Keratinocyte (primary cell): ENCODE data around the gene HLA-E. TPM values are rescaled to one million over a fixed set of nuclear protein-coding genes. Genes with fewer than 3 reads are reported as not detected.

ENCODE experiments used
- DNase-seq: peaks from one replicate; pipeline ENCODE4 v3.0.0-alpha.2; 2011; ENCODE audit warnings: low read depth, missing footprints, low spot score
- FAIRE-seq: peaks from 2 replicates; lab custom pipeline; 2011; peaks lifted over from hg19 to GRCh38; lab: Jason Lieb, UNC
- H2AFZ ChIP-seq: 2 replicates; pipeline ENCODE4 v1.6.0; 2012; ENCODE audit warnings: low read length, control low read depth, inconsistent platforms; ENCODE audit not compliant: control insufficient read depth
- H3K27ac ChIP-seq: 2 replicates; pipeline ENCODE4 v1.5.1; 2011; ENCODE audit warnings: low read length; ENCODE audit not compliant: control insufficient read depth, insufficient read depth
- H3K27me3 ChIP-seq: 3 replicates; pipeline ENCODE4 v1.6.0; 2011; ENCODE audit warnings: low read length; ENCODE audit not compliant: control insufficient read depth, insufficient read depth; ENCODE audit errors: extremely low read depth
- H3K36me3 ChIP-seq, 2 experiments: 2 replicates in 1 of 2; 3 replicates in 1 of 2; pipeline ENCODE4 v1.5.1; 2011; ENCODE audit warnings: low read length in 2 of 2, mild to moderate bottlenecking in 1 of 2; ENCODE audit not compliant: control insufficient read depth in 2 of 2, insufficient read depth in 2 of 2; ENCODE audit errors: extremely low read depth in 1 of 2
- H3K4me1 ChIP-seq: 3 replicates; pipeline ENCODE4 v1.5.1; 2011; ENCODE audit warnings: low read length; ENCODE audit not compliant: control insufficient read depth, insufficient read depth; ENCODE audit errors: extremely low read depth
- H3K4me2 ChIP-seq: 3 replicates; pipeline ENCODE4 v1.6.0; 2011; ENCODE audit warnings: low read depth, low read length; ENCODE audit not compliant: control insufficient read depth, insufficient read depth; ENCODE audit errors: extremely low read depth
- H3K4me3 ChIP-seq, 3 experiments: fragments of 200-600 bp in 1 of 3; sonication (generic) in 1 of 3; 2 replicates in 2 of 3; 3 replicates in 1 of 3; pipeline ENCODE4 v1.5.1; 2011 to 2016; ENCODE audit warnings: low read length in 3 of 3, mild to moderate bottlenecking in 3 of 3, control low read depth in 2 of 3, inconsistent platforms in 1 of 3, low read depth in 1 of 3, mixed read lengths in 1 of 3, mixed run types in 1 of 3, moderate library complexity in 1 of 3; ENCODE audit not compliant: control insufficient read depth in 2 of 3, insufficient read depth in 2 of 3; ENCODE audit errors: extremely low read depth in 1 of 3
- H3K79me2 ChIP-seq: 2 replicates; pipeline ENCODE4 v1.6.0; 2012; ENCODE audit warnings: low read length; ENCODE audit not compliant: control insufficient read depth, insufficient read depth
- H3K9ac ChIP-seq: 3 replicates; pipeline ENCODE4 v1.6.0; 2011; ENCODE audit warnings: low read length; ENCODE audit not compliant: control insufficient read depth, insufficient read depth; ENCODE audit errors: extremely low read depth
- H3K9me1 ChIP-seq: 3 replicates; pipeline ENCODE4 v1.6.0; 2011; ENCODE audit warnings: low read length; ENCODE audit not compliant: control insufficient read depth, insufficient read depth; ENCODE audit errors: extremely low read depth
- H3K9me3 ChIP-seq: 2 replicates; pipeline ENCODE4 v1.5.1; 2012; ENCODE audit warnings: low read depth, low read length; ENCODE audit not compliant: control insufficient read depth
- H4K20me1 ChIP-seq: 3 replicates; pipeline ENCODE4 v1.6.0; 2011; ENCODE audit warnings: low read length; ENCODE audit not compliant: control insufficient read depth, insufficient read depth; ENCODE audit errors: extremely low read depth
- EZH2 ChIP-seq: IDR thresholded peaks from one replicate; pipeline ENCODE4 v1.6.1; 2012; ENCODE audit warnings: inconsistent platforms, mild to moderate bottlenecking, low read length, moderate library complexity
- dilution Hi-C: fragments of 300-500 bp; cut with MboI; formaldehyde crosslinking; loops from one replicate; pipeline ENCODE4 v1.7.0; 2020; ENCODE audit warnings: low sequenced_read_pairs; ENCODE audit not compliant: extremely low pct_ligation_motif_present
- polyA plus RNA-seq, 5 experiments: library from polyadenylated mRNA; depleted of rRNA in 3 of 5; stranded (reverse) in 3 of 5; stranded (forward) in 1 of 5; unstranded in 1 of 5; fragments of >200 nt; gene quantifications; 1 replicate in 1 of 5; 2 replicates in 3 of 5; 3 replicates in 1 of 5; pipeline versions ENCODE4 v1.2.1 to v1.2.3, GENCODE V29; 2011 to 2012; ENCODE audit warnings: missing spikeins in 2 of 5, low read depth in 1 of 5, low replicate concordance in 1 of 5
- TF ChIP-seq, protein P1 (sequence below), 3 experiments: IDR thresholded peaks in 1 of 3; conservative IDR thresholded peaks in 1 of 3; optimal IDR thresholded peaks in 1 of 3; 2 replicates in 2 of 3; 3 replicates in 1 of 3; pipeline versions ENCODE3 to v1.5.1; 2011; ENCODE audit warnings: low read length in 3 of 3, mild to moderate bottlenecking in 3 of 3, moderate library complexity in 2 of 3, control low read depth in 1 of 3, inconsistent platforms in 1 of 3; ENCODE audit not compliant: insufficient read depth in 2 of 3; ENCODE audit errors: extremely low read depth in 1 of 3

Gene HLA-E
- polyA plus RNA-seq, 1 donor (not counting 4 experiments of a cell fraction or from before 2014, with no cell fraction given): 108 TPM

GRCh38 chr6:30500421-30501355, 11.4 kb downstream of the HLA-E start:
- TF ChIP-seq EZH2: no peak
- TF ChIP-seq, protein P1, sequence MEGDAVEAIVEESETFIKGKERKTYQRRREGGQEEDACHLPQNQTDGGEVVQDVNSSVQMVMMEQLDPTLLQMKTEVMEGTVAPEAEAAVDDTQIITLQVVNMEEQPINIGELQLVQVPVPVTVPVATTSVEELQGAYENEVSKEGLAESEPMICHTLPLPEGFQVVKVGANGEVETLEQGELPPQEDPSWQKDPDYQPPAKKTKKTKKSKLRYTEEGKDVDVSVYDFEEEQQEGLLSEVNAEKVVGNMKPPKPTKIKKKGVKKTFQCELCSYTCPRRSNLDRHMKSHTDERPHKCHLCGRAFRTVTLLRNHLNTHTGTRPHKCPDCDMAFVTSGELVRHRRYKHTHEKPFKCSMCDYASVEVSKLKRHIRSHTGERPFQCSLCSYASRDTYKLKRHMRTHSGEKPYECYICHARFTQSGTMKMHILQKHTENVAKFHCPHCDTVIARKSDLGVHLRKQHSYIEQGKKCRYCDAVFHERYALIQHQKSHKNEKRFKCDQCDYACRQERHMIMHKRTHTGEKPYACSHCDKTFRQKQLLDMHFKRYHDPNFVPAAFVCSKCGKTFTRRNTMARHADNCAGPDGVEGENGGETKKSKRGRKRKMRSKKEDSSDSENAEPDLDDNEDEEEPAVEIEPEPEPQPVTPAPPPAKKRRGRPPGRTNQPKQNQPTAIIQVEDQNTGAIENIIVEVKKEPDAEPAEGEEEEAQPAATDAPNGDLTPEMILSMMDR (optimal IDR thresholded peaks at IDR 0.05 in 1 of 3, IDR thresholded peaks at IDR 0.05 in 1 of 3, conservative IDR thresholded peaks at IDR 0.05 in 1 of 3; ENCODE audit: extremely low read depth in 1 of 3, insufficient read depth in 2 of 3, low read length in 3 of 3): no peak
- FAIRE-seq (peak; percentile 53), DNase-seq (no peak)
- Histone ChIP-seq H3K9me1 (no peaks in the 10 kb centered on the region), H3K4me2 (peak overlapping the region; percentile 4), H3K27ac (no peak overlapping the region), H2AFZ (peak overlapping the region; percentile 35), H3K9ac (no peak overlapping the region), H3K36me3 (no peaks in the 10 kb centered on the region), H3K27me3 (no peaks in the 10 kb centered on the region), H3K79me2 (no peaks in the 10 kb centered on the region), H3K4me3 (no peak overlapping the region), H3K4me1 (peaks cover 20% of the 10 kb centered on the region), H3K9me3 (no peaks in the 10 kb centered on the region), H4K20me1 (no peaks in the 10 kb centered on the region)
- dilution Hi-C loops: no loop called here

GRCh38 chr6:30507849-30508827, 18.8 kb downstream of the HLA-E start:
- Histone ChIP-seq H2AFZ (no peak overlapping the region), H3K79me2 (no peaks in the 10 kb centered on the region), H3K4me2 (no peak overlapping the region), H3K4me1 (peaks cover 8% of the 10 kb centered on the region), H3K27me3 (no peaks in the 10 kb centered on the region), H3K9me1 (no peaks in the 10 kb centered on the region), H4K20me1 (no peaks in the 10 kb centered on the region), H3K9ac (no peak overlapping the region), H3K9me3 (no peaks in the 10 kb centered on the region), H3K27ac (no peak overlapping the region), H3K4me3 (no peak overlapping the region), H3K36me3 (no peaks in the 10 kb centered on the region)
- FAIRE-seq: peak; percentile 9
- dilution Hi-C loops: no loop called here
- DNase-seq: no peak
- TF ChIP-seq, protein P1 (optimal IDR thresholded peaks at IDR 0.05 in 1 of 3, IDR thresholded peaks at IDR 0.05 in 1 of 3, conservative IDR thresholded peaks at IDR 0.05 in 1 of 3; ENCODE audit: extremely low read depth in 1 of 3, insufficient read depth in 2 of 3, low read length in 3 of 3): no peak
- TF ChIP-seq EZH2: no peak
